CD4-positive, alpha-beta T cell treated with Interleukin-6 at 100 ng/mL for 8 hours (primary cell): Measurements from ENCODE around the gene SLAMF7.
"Not testable (repeated sequence)": the region's sequence is repeated elsewhere in the genome, so short reads cannot be mapped to it uniquely, and the experiment has no call there.

Experiments
- DNase-seq: peaks from one replicate; pipeline ENCODE4 v3.0.0-alpha.2; 2020; ENCODE audit warnings: mixed read lengths, low spot score

SLAMF7 gene, protein sequence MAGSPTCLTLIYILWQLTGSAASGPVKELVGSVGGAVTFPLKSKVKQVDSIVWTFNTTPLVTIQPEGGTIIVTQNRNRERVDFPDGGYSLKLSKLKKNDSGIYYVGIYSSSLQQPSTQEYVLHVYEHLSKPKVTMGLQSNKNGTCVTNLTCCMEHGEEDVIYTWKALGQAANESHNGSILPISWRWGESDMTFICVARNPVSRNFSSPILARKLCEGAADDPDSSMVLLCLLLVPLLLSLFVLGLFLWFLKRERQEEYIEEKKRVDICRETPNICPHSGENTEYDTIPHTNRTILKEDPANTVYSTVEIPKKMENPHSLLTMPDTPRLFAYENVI

GRCh38 chr1:160739098-160739511 lies at the start of gene SLAMF7:
TSS of gene SLAMF7 (plus strand) at chr1:160739247. CDS start at chr1:160739302, 55 bp downstream.
- DNase-seq: peak; percentile 20

- not testable (repeated sequence) for DNase-seq
These were observed 46.7 kb upstream of the SLAMF7 start for GRCh38 chr1:160692390-160692789.

DNA sequence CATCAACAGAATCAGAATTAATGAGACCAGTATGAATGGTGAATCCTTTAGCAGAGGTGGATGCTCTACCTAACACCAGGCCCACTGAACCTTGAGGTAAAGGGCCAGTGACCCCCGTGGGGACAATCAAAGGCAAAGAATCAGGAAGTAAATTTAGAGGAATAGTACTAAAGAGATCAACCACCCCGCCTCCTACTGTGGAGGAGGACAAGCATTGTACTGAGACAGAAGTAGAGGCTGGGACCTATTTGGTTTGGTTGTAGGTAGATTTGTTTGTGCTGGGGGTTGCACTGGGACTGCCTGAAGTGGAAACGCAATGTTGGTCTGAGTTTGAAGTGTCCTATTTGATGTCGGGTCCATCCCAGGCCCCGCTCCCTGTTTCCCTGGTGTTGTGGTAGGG lies 36.9 kb upstream of the SLAMF7 start:
- no peak for DNase-seq

DNA sequence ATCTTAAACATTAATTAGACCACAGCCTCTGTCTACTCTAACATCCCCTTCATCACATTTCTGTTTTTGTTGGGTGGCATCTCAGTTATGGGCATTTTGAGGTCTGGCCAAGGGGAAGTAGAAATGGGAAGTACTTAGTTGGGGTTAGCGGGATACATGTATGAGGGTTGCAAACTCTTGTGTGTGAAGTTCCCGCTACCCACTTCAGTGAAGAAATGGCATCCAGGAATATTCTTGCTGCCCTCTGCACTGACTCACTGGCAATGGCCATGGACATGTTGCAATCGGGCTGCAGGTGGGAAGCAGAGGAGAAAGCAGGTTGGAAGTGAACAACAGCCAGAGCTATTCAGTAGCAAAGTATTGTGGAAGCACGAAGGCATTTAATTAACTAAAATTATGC lies 34.8 kb upstream of the SLAMF7 start:
- DNase-seq: no peak

GRCh38 chr1:160705212-160705621 lies 33.8 kb upstream of the SLAMF7 start:
- not testable (repeated sequence) for DNase-seq

- DNase-seq: no peak
These were observed 33.3 kb upstream of the SLAMF7 start for GRCh38 chr1:160705742-160706141.

GRCh38 chr1:160706526-160707235 lies 32.4 kb upstream of the SLAMF7 start:
- no peak for DNase-seq

DNA sequence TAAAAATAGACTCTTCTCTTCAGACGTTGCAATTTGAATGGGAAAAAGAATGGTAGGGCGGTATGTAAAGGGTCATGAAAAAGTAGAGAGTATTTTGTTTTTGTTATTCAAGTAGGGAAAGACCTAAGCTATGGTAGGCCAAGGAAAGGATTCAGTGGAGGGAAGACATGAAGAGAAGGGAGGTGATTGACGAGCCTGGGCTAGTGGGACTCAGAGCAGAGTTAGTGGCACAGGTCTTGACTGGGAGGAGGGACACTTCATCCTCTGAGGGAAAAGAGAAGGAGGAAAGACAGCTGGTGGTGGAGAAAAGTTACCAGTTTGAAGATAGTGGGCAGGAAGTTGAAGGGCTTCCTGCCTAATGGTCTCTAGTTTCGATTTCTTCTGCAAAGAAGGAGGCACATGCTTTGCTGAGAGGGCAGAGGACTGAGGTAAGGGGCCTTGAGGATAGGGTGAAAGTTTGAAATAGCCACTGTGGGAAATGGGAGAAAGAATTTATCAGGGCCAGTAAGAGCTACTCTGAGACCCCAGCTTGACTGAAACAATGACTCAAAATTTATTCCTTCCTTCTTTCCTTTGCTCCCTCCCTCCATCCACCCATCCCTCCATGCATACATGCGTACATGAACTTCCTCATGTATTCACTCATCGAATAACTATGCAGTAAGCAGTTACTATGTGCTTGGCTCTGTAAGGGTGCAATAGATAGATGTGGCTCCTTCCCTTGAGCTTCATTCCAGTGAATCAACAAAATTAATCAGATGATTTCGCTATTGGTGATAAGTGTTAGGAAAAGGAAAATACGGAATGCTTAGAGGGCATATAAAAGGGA lies 31.6 kb upstream of the SLAMF7 start:
- peak; percentile 41 for DNase-seq

GRCh38 chr1:160708118-160708517 lies 30.9 kb upstream of the SLAMF7 start:
- DNase-seq: no peak

DNA sequence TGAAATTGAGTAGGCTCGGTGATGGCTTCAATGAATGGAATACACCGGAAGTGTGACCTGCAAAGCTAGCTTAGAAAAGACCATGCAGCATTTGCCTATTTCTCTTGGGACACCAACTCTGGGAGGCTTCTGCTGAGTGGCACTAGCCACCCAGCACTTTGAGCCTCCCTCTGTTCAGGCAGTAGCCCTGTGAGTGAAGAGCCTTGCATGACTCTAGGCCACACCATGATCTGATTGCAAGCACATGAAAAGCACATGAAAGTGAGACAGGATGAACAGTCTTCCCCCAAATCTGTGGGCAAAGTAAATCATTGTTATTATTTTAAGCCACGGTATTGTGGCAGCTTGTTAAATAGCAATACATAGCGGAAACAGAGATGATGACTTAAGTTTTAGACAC lies 30.2 kb upstream of the SLAMF7 start:
- DNase-seq: peak; percentile 56

GRCh38 chr1:160709715-160710114 lies 29.3 kb upstream of the SLAMF7 start:
- no peak for DNase-seq

GRCh38 chr1:160710517-160711252 lies 28.4 kb upstream of the SLAMF7 start:
- DNase-seq: no peak

- no peak for DNase-seq
These were observed 27.8 kb upstream of the SLAMF7 start for GRCh38 chr1:160711276-160711601.

- DNase-seq: peak; percentile 71
These were observed 27.3 kb upstream of the SLAMF7 start, which contains the start of gene CD48 for GRCh38 chr1:160711602-160712311. TSS of gene CD48 (minus strand) at chr1:160711822. CDS start at chr1:160711763, 59 bp downstream.

DNA sequence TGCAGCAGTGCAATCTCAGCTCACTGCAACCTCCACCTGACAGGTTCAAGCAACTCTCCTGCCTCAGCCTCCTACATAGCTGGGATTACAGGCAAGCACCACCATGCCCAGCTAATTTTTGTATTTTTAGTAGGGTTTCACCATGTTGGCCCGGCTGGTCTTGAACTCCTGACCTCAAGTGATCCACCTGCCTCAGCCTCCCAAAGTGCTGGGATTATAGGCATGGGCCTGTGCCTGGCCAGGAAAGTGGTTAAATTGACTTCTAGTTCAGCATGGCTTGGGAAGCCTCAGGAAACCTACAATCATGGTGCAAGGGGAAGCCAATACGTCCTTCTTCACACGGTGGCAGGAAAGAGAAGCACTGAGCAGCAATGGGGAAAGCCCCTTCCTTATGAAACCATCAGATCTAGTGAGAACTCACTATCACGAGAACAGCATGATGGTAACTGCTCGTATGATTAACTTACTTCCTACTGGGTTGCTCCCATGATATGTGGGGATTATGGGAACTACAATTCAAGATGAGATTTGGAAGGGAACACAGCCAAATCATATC lies 26.4 kb upstream of the SLAMF7 start:
- DNase-seq: peak; percentile 65

DNA sequence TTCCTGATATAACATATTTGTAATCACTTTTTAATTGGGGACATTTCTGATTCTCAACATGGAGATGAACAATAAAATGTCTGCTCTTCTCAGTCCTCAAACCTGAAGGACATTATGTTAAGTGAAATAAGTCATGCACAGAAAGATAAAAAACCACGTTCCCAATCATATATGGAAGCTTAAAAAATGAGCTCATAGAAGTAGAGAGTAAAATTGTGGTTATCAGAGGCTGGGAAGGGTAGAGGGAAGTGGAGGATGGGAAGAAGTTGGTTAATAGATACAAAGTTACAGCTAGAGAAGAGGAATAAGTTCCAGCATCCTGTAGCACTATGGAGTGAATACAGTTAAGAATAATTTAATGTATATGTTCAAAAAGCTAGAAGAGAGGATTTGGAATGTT lies 25.9 kb upstream of the SLAMF7 start:
- no peak for DNase-seq

DNA sequence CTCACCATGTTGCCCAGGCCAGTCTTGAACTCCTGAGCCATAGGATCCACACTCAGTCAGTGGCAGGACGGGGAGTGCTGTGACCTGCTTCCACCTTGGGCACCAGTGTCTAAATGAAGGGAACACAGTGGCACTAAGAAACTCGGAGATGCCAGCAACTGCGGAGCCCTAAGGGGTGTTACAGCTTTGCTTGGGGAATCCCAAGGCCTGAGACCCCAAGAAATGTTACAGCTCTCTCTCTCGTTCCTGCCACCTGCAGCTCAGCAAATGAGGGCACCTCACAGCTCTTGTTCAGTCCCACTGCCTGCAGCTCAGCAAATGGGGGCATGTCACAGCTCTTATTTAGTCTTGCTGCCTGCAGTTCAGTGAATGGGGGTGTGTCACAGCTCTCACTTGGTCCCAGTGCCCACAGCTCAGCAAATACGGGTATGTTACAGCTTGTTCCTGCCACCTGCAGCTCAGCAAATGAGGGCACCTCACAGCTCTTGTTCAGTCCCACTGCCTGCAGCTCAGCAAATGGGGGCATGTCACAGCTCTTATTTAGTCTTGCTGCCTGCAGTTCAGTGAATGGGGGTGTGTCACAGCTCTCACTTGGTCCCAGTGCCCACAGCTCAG lies 24.9 kb upstream of the SLAMF7 start:
- not testable (repeated sequence) for DNase-seq

GRCh38 chr1:160716013-160716412 lies 23.0 kb upstream of the SLAMF7 start:
- DNase-seq: no peak

DNA sequence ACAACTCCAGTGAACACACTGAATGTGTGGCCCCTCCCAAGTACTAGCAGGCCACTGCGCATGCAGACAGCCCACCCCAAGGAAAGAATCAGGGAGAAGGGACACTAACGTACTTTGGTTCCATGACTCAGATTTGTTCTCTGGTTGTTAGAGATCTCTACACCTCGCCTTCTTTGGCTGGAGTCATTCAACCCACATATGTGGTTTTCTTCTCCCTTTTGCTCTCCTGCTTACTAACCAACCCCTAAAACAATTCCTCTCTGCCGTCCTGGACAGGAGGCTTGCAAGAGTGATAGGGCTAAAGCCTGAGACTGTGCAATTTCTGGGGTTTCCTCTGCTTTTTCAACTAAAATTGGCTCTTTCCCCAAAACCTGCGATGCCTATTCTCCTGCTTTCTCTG lies 21.7 kb upstream of the SLAMF7 start:
- DNase-seq: no peak

- no peak for DNase-seq
These were observed 20.8 kb upstream of the SLAMF7 start for GRCh38 chr1:160718210-160718609.
